ENCODE measurements around the gene TOB2.
A peak's percentile ranks its signal among the peaks of the same experiment; 100 is the strongest.

Gene TOB2

DNA sequence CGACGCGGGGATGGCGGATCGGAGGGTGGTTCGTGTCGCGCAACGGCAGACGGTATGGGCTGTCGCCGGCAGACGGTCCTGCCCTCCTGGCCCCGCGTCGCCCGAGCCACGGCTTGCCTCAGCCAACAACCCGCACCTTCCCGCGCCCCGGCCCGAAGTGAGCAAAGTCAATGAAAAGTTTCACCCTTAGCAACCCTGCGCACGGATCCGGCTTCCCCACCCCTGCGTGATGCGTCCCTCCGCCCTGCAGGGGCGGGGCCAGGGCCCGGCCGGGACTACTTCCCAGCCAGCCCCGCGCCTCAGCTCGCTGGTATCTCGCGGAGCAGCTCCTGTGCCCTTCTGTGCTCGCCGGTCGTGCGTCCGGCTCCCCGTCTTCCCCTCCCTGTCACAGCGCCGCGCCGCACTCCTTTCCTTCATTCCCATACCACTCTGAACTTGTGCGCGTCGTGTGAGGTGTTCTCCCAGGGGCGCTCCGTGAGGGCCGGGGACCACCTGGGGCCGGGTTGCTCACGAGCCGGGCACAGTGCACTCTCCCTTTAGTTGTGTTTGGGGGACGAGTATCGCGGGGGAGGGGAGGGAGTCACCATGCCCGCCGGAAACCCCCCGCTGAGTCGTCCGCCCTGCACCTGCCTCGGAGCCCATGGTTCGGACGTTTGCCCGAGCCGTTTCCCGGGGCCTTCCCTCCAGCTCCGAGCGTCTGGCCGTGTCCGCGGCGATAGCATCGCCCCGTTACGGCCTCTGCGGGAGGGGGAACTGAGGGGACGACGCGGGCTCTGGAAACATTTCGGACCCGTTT lies at the start of gene TOB2 (continued):
- TF ChIP-seq ZNF214 (tag by site-specific recombination; IDR thresholded peaks at IDR 0.05; ENCODE audit: borderline replicate concordance) (no peak), ZNF555 (tag by site-specific recombination; conservative IDR thresholded peaks at IDR 0.05) (no peak), ZNF391 (tag by site-specific recombination; IDR thresholded peaks at IDR 0.05; ENCODE audit: borderline replicate concordance, low read depth) (peak; percentile 96), ZNF792 (tag by site-specific recombination; IDR thresholded peaks at IDR 0.05) (peak; percentile 79), ZNF2 (tag by site-specific recombination; IDR thresholded peaks at IDR 0.05) (peak; percentile 98), ZNF626 (tag by site-specific recombination; IDR thresholded peaks at IDR 0.05) (no peak), ZNF670 (tag by site-specific recombination; IDR thresholded peaks at IDR 0.05; ENCODE audit: low read depth) (no peak), ZNF248 (tag by site-specific recombination; IDR thresholded peaks at IDR 0.05) (no peak; the same call in 1 of the 2 replicates), ZNF10 (tag by site-specific recombination; IDR thresholded peaks at IDR 0.05) (no peak), ZNF433 (tag by site-specific recombination; IDR thresholded peaks at IDR 0.05; ENCODE audit: low read depth) (no peak; the same call in 1 of the 2 replicates), ZBTB7A (tag by site-specific recombination; IDR thresholded peaks at IDR 0.05; ENCODE audit: low read depth) (peak; percentile 98), ZNF132 (tag by site-specific recombination; IDR thresholded peaks at IDR 0.05; ENCODE audit: borderline replicate concordance) (no peak), ZNF280D (tag by site-specific recombination; IDR thresholded peaks at IDR 0.05) (peak; percentile 6; the same call in 1 of the 2 replicates), ZSCAN16 (tag by site-specific recombination; IDR thresholded peaks at IDR 0.05) (peak; percentile 80), PATZ1 (tag by site-specific recombination; IDR thresholded peaks at IDR 0.05) (peak; percentile 97), ZNF302 (tag by site-specific recombination; IDR thresholded peaks at IDR 0.05; ENCODE audit: low read depth) (no peak), ZIC2 (tag by site-specific recombination; IDR thresholded peaks at IDR 0.05) (peak; percentile 99), HIC1 (tag by site-specific recombination; IDR thresholded peaks at IDR 0.05) (peak; percentile 99), SP3 (tag by site-specific recombination; IDR thresholded peaks at IDR 0.05) (peak; percentile 99), ZNF148 (tag by site-specific recombination; IDR thresholded peaks at IDR 0.05; ENCODE audit: borderline replicate concordance) (peak; percentile 92), ZNF23 (tag by site-specific recombination; IDR thresholded peaks at IDR 0.05; ENCODE audit: borderline replicate concordance) (no peak), ZNF48 (tag by site-specific recombination; IDR thresholded peaks at IDR 0.05) (no peak), ZNF830 (tag by site-specific recombination; IDR thresholded peaks at IDR 0.05; ENCODE audit: low read depth) (no peak), OVOL3 (tag by site-specific recombination; IDR thresholded peaks at IDR 0.05) (peak; percentile 36; the same call in 1 of the 2 replicates), ZNF140 (tag by site-specific recombination; IDR thresholded peaks at IDR 0.05) (peak; percentile 78; the same call in 1 of the 2 replicates), ZSCAN30 (tag by site-specific recombination; IDR thresholded peaks at IDR 0.05) (peak; percentile 98), ZNF274 (IDR thresholded peaks at IDR 0.05; ENCODE audit: low read length) (no peak), ZNF274 (tag by site-specific recombination; IDR thresholded peaks at IDR 0.05; ENCODE audit: borderline replicate concordance) (no peak)
- TF ChIP-seq, protein P1, sequence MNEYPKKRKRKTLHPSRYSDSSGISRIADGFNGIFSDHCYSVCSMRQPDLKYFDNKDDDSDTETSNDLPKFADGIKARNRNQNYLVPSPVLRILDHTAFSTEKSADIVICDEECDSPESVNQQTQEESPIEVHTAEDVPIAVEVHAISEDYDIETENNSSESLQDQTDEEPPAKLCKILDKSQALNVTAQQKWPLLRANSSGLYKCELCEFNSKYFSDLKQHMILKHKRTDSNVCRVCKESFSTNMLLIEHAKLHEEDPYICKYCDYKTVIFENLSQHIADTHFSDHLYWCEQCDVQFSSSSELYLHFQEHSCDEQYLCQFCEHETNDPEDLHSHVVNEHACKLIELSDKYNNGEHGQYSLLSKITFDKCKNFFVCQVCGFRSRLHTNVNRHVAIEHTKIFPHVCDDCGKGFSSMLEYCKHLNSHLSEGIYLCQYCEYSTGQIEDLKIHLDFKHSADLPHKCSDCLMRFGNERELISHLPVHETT (tag by site-specific recombination; IDR thresholded peaks at IDR 0.05) = peak; percentile 95
